OCI-LY1 (cell line): ENCODE measurements around the gene SPATA21.
A peak's percentile ranks its signal among the peaks of the same experiment; 100 is the strongest.

Source experiments
- H2AFZ ChIP-seq: fragments of 200-600 bp; sonication (generic), shearing (Covaris generic); 2 replicates; pipeline ENCODE4 v1.6.0; 2014; ENCODE audit warnings: antibody characterized with exemption, mild to moderate bottlenecking, low read length
- H3F3A ChIP-seq: fragments of 200-600 bp; sonication (generic), shearing (Covaris generic); 2 replicates; pipeline ENCODE4 v1.6.0; 2014; ENCODE audit warnings: mild to moderate bottlenecking, antibody characterized with exemption, low read length, moderate library complexity; ENCODE audit not compliant: insufficient read depth
- H3K27ac ChIP-seq: fragments of 200-600 bp; sonication (generic); 2 replicates; pipeline ENCODE4 v1.5.1; 2014; ENCODE audit warnings: low read length, mixed run types, mild to moderate bottlenecking, low read depth; ENCODE audit not compliant: poor library complexity, severe bottlenecking
- H3K27me3 ChIP-seq: fragments of 200-600 bp; sonication (generic); 2 replicates; pipeline ENCODE4 v1.6.0; 2014; ENCODE audit warnings: antibody characterized with exemption, mild to moderate bottlenecking, low read length, moderate library complexity; ENCODE audit not compliant: insufficient read depth
- H3K36me3 ChIP-seq: fragments of 200-600 bp; sonication (generic); 2 replicates; pipeline ENCODE4 v1.6.1; 2014; ENCODE audit warnings: mild to moderate bottlenecking, antibody characterized with exemption, low read length, moderate library complexity, mixed read lengths; ENCODE audit not compliant: insufficient read depth
- H3K4me1 ChIP-seq: fragments of 200-600 bp; sonication (generic); 2 replicates; pipeline ENCODE4 v1.5.1; 2014; ENCODE audit warnings: mild to moderate bottlenecking, low read length, moderate library complexity; ENCODE audit not compliant: insufficient read depth, severe bottlenecking
- H3K4me2 ChIP-seq: fragments of 200-600 bp; sonication (generic), shearing (Covaris generic); 2 replicates; pipeline ENCODE4 v1.6.1; 2014; ENCODE audit warnings: low read length
- H3K4me3 ChIP-seq: fragments of 200-600 bp; sonication (generic); 2 replicates; pipeline ENCODE4 v1.5.1; 2014; ENCODE audit warnings: low read length, low read depth, mild to moderate bottlenecking, mixed read lengths; ENCODE audit not compliant: poor library complexity, severe bottlenecking
- H3K79me2 ChIP-seq: fragments of 200-600 bp; shearing (Covaris generic); 2 replicates; pipeline ENCODE4 v1.6.1; 2016; ENCODE audit warnings: mixed run types, low read length, mixed read lengths; ENCODE audit not compliant: insufficient read depth
- H3K9ac ChIP-seq: fragments of 200-600 bp; sonication (generic), shearing (Covaris generic); 2 replicates; pipeline ENCODE4 v1.6.1; 2014; ENCODE audit warnings: mild to moderate bottlenecking, low read length, mixed read lengths
- H3K9me2 ChIP-seq: fragments of 200-600 bp; sonication (generic), shearing (Covaris generic); 2 replicates; pipeline ENCODE4 v1.6.1; 2014; ENCODE audit warnings: low read depth, mild to moderate bottlenecking, low read length, mixed read lengths
- H3K9me3 ChIP-seq: fragments of 200-600 bp; shearing (Covaris generic); 2 replicates; pipeline ENCODE4 v1.6.1; 2014; ENCODE audit warnings: low read length, mixed read lengths
- H4K20me1 ChIP-seq: fragments of 200-600 bp; sonication (generic), shearing (Covaris generic); 2 replicates; pipeline ENCODE4 v1.6.0; 2016; ENCODE audit warnings: mild to moderate bottlenecking, low read length; ENCODE audit not compliant: insufficient read depth
- EZH2 ChIP-seq: fragments of 200-600 bp; sonication (generic), shearing (Covaris generic); IDR thresholded peaks from 2 replicates; pipeline ENCODE4 v1.8.0; 2017; ENCODE audit warnings: borderline replicate concordance, mixed run types, mild to moderate bottlenecking, antibody characterized with exemption, low read length, moderate library complexity, mixed read lengths
- TF ChIP-seq, protein P1 (sequence below): fragments of 200-600 bp; sonication (generic), shearing (Covaris generic); IDR thresholded peaks from 2 replicates; pipeline ENCODE4 v1.5.1; 2017; ENCODE audit warnings: mild to moderate bottlenecking, antibody characterized with exemption, low read length, moderate library complexity, mixed read lengths

SPATA21 gene

DNA sequence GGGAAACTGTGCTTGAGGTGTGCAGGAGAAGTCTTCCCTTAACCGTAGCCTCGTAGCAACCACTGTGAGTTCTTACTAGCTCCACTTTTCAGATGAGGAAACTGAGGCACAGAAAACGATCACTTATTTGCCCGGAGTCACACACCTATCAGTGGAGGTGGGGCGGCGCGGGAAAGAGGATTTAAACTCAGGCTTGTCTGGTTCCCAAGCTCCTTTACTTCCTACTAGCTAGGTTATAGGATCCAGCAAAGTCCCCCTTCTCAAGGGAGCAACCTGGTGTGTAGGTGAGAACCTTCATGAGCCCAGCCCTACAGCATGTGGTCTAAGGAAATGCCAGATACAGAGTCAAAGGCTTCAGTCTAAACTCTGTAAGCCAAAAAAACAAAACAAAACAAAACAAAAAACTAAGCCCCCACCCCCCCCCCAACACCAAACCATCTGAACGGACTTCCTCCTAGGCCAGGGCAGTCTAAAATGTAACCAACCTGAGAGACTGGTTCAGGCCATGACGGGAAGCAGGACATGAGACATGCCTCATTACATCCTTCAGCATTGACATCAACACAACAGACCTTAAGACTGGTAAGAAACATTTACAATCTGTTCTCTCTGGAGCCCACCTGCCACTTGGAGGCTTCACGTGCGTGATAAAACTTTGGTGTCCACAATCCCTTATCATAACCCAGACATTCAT, 84.2 kb downstream of the SPATA21 start:
- Histone ChIP-seq H3K9me3 (no peaks in the 10 kb centered on the region), H3K9ac (peak overlapping the region; percentile 94), H3K4me2 (peak overlapping the region; percentile 92), H4K20me1 (no peaks in the 10 kb centered on the region), H3K4me1 (peaks cover 35% of the 10 kb centered on the region), H3K79me2 (peaks cover 37% of the 10 kb centered on the region), H3K4me3 (peak overlapping the region; percentile 81), H3K27me3 (no peaks in the 10 kb centered on the region), H3F3A (no peaks in the 10 kb centered on the region), H2AFZ (peak overlapping the region; percentile 20; the same call in 1 of the 2 replicates), H3K27ac (peak overlapping the region; percentile 87), H3K36me3 (no peaks in the 10 kb centered on the region), H3K9me2 (no peaks in the 10 kb centered on the region)
- TF ChIP-seq, protein P1, sequence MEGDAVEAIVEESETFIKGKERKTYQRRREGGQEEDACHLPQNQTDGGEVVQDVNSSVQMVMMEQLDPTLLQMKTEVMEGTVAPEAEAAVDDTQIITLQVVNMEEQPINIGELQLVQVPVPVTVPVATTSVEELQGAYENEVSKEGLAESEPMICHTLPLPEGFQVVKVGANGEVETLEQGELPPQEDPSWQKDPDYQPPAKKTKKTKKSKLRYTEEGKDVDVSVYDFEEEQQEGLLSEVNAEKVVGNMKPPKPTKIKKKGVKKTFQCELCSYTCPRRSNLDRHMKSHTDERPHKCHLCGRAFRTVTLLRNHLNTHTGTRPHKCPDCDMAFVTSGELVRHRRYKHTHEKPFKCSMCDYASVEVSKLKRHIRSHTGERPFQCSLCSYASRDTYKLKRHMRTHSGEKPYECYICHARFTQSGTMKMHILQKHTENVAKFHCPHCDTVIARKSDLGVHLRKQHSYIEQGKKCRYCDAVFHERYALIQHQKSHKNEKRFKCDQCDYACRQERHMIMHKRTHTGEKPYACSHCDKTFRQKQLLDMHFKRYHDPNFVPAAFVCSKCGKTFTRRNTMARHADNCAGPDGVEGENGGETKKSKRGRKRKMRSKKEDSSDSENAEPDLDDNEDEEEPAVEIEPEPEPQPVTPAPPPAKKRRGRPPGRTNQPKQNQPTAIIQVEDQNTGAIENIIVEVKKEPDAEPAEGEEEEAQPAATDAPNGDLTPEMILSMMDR = no peak
- TF ChIP-seq EZH2 = no peak

DNA sequence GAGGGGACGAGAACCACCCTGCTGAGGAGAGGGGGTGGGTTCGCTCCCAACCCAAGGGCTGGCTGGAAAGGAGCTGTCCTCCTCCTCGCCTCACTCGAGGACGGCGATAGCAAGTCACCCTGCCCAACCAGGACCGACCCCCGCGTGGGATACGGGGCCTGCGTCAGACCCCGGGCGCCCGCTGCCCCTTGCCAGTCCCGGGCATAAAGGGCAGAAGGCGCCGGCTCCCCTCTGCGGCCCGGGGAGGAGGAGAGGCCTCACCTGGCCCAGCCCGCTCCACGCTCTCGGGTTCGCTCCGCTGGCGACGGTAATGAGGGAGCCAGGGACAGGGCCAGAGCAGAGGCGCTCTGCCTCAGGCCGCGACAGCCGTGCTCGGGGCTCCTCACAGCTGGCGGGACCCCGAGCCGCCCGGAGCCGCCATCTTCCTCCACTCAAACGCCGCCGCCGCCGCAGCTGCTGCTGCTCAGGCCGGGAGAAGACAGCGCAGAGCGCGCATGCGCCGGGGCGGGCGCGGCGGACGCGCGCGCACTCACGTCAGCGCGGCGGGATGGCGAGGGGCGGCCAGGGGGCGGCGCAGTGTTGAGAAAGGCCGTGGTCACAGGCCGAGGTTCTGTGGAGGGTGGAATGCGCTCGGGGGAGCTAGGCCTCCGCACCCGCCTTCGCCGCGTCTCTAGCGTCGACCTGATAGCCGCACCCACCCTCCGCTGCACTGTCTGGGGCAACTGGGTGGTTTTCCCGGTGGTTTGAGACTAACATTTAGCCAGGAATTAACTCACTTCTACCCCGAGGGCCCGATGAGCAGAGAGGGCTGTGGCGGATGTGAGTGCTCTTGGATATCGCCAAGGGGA, 85.0 kb downstream of the SPATA21 start, which contains the start of gene FBXO42:
TSS of gene FBXO42 (minus strand) at position 487 of the 848 bp plus-strand sequence. CDS start 37,062 bp downstream, outside the sequence.
- no peaks in the 10 kb centered on the region for H4K20me1 ChIP-seq
- H3K36me3 ChIP-seq = no peaks in the 10 kb centered on the region
- peak within 1 kb of the TSS; percentile 20; the same call in 1 of the 2 replicates for H2AFZ ChIP-seq
- H3K4me1 ChIP-seq = peaks cover 35% of the 10 kb centered on the region
- no peaks in the 10 kb centered on the region for H3F3A ChIP-seq
- H3K4me2 ChIP-seq = peak within 1 kb of the TSS; percentile 92
- H3K4me3 ChIP-seq = peak within 1 kb of the TSS; percentile 81
- no peaks in the 10 kb centered on the region for H3K9me3 ChIP-seq
- H3K79me2 ChIP-seq = peaks cover 44% of the 10 kb centered on the region
- no peak for TF ChIP-seq EZH2
- TF ChIP-seq, protein P1 = peak; percentile 53
- H3K27me3 ChIP-seq = no peaks in the 10 kb centered on the region
- no peaks in the 10 kb centered on the region for H3K9me2 ChIP-seq
- peak within 1 kb of the TSS; percentile 94 for H3K9ac ChIP-seq
- H3K27ac ChIP-seq = peak within 1 kb of the TSS; percentile 87

DNA sequence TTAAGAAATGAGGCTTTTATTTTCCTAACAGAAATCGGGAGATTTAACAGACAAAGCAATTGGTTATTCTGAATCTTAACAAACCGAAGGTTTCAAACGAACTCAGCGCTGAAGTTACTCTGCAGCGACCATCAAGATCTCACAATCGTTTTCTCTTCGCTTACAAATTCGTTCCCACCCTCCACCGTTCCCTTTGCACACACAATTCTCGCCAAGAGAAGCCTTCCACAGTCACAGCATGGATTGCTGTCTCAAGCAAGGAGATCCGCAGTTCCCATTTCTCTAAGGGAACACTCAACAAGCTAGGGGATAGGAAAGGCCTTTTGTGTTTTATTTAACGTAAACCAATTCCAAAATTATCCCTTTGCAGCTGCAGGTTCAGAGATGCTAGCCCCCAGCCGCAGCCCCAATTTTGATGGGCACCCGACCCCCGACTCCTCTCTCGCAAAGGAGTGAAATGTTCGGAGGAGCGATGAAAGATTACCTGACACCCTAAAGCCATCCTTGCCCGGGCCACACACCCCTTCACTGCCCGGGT, 85.7 kb downstream of the SPATA21 start:
- Histone ChIP-seq H3K4me3 (peak overlapping the region; percentile 81), H3K4me1 (peaks cover 35% of the 10 kb centered on the region), H3K36me3 (no peaks in the 10 kb centered on the region), H3K79me2 (peaks cover 51% of the 10 kb centered on the region), H3K27ac (peak overlapping the region; percentile 8), H3F3A (no peaks in the 10 kb centered on the region), H3K9me2 (no peaks in the 10 kb centered on the region), H4K20me1 (no peaks in the 10 kb centered on the region), H3K9me3 (no peaks in the 10 kb centered on the region), H3K27me3 (no peaks in the 10 kb centered on the region), H3K9ac (peak overlapping the region; percentile 94), H3K4me2 (peak overlapping the region; percentile 92), H2AFZ (no peak overlapping the region)
- TF ChIP-seq, protein P1 = no peak
- TF ChIP-seq EZH2 = no peak
